ENCODE data around the gene ZNF200. TPM values are rescaled to one million over a fixed set of nuclear protein-coding genes. Genes with fewer than 3 reads are reported as not detected.

Gene ZNF200
- total and polyA plus RNA-seq, 2 of the 13 experiments (the other 11 are each of a cell fraction or from before 2014, with no cell fraction given): 3.5 to 16.5 TPM

GRCh38 chr16:3234857-3235561, at the start of gene ZNF200 (continued):
- TF ChIP-seq CENPBD1 (CRISPR knock-in tag; IDR thresholded peaks at IDR 0.05; ENCODE audit: borderline replicate concordance, low read depth): no peak
- peak; percentile 64 to 92; a peak in 3 of 4 replicates for TF ChIP-seq HMGXB4 (CRISPR knock-in tag; IDR thresholded peaks at IDR 0.05; ENCODE audit: borderline replicate concordance in 1 of 2, low read depth in 1 of 2)
- TF ChIP-seq SNAPC5 (CRISPR knock-in tag; IDR thresholded peaks at IDR 0.05; ENCODE audit: borderline replicate concordance): no peak
- no peak for TF ChIP-seq ARID2 (CRISPR knock-in tag; IDR thresholded peaks at IDR 0.05; ENCODE audit: borderline replicate concordance)
- TF ChIP-seq TRAFD1 (CRISPR knock-in tag; IDR thresholded peaks at IDR 0.05; ENCODE audit: borderline replicate concordance): no peak
- TF ChIP-seq ZBTB7B (CRISPR knock-in tag; IDR thresholded peaks at IDR 0.05): no peak
- TF ChIP-seq SRY (CRISPR knock-in tag; IDR thresholded peaks at IDR 0.05): peak; percentile 87; the same call in 1 of the 2 replicates
- TF ChIP-seq ZNF597 (CRISPR knock-in tag; IDR thresholded peaks at IDR 0.05): no peak
- peak; percentile 36; the same call in 1 of the 2 replicates for TF ChIP-seq ZNF563 (CRISPR knock-in tag; IDR thresholded peaks at IDR 0.05)
- TF ChIP-seq BRF2 (CRISPR knock-in tag; IDR thresholded peaks at IDR 0.05): no peak
- no peak for TF ChIP-seq ZBTB1 (CRISPR knock-in tag; IDR thresholded peaks at IDR 0.05; ENCODE audit: borderline replicate concordance)
- TF ChIP-seq RORA (CRISPR knock-in tag; IDR thresholded peaks at IDR 0.05): no peak
- peak; percentile 91 for TF ChIP-seq POLR2AphosphoS5 (IDR thresholded peaks at IDR 0.05; ENCODE audit: low read depth, low read length)
- peak; percentile 41; the same call in 1 of the 2 replicates for TF ChIP-seq THRA (CRISPR knock-in tag; IDR thresholded peaks at IDR 0.05; ENCODE audit: borderline replicate concordance)
- TF ChIP-seq MEIS1 (CRISPR knock-in tag; IDR thresholded peaks at IDR 0.05; ENCODE audit: borderline replicate concordance): peak; percentile 77; the same call in 1 of the 2 replicates
- no peak; the same call in 1 of the 2 replicates for TF ChIP-seq CBFB (CRISPR knock-in tag; IDR thresholded peaks at IDR 0.05)
- no peak for TF ChIP-seq ZNF670 (CRISPR knock-in tag; IDR thresholded peaks at IDR 0.05; ENCODE audit: borderline replicate concordance)
- no peak for TF ChIP-seq AGO1 (IDR thresholded peaks at IDR 0.05; ENCODE audit: low read depth, low read length, poor library complexity, severe bottlenecking)
- TF ChIP-seq TEAD2 (CRISPR knock-in tag; IDR thresholded peaks at IDR 0.05): no peak
- peak; percentile 62 for TF ChIP-seq ZNF761 (CRISPR knock-in tag; conservative IDR thresholded peaks at IDR 0.05)

Measured in HepG2 (cell line).